ENCODE results near the gene F2R. TPM values are rescaled to one million over a fixed set of nuclear protein-coding genes. Genes with fewer than 3 reads are reported as not detected.
"Not testable (repeated sequence)": the region's sequence is repeated elsewhere in the genome, so short reads cannot be mapped to it uniquely, and the experiment has no call there.

Gene F2R
- total RNA-seq, 1 experiment from 2014 or later, result 6.3 TPM

DNA sequence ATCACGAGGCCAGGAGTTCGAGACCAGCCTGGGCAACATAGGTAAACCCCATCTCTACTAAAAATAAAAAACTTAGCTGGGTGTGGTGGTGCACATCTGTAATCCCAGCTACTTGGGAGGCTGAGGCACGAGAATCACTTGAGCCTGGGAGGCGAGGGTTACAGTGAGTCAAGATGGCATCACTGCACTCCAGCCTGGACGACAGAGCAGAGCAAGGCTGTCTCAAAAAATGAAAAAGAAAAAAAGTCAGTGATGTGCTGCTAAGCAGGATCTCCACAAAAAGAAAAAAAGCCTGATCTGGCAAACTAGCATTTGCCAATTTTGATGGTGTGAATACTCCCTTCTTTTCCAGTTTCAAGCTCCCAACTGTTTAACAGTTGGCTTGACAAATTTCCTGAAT, 21.9 kb downstream of the F2R start:
- Histone ChIP-seq H3K4me3 (ENCODE audit: low read depth, low read length) (no peak overlapping the region), H3K4me1 (peaks cover 13% of the 10 kb centered on the region), H3K9me3 (no peaks in the 10 kb centered on the region), H3K36me3 (ENCODE audit: control insufficient read depth, insufficient read depth, low read length) (no peaks in the 10 kb centered on the region; the same call in 1 of the 2 replicates), H3K27me3 (replicated peaks; ENCODE audit: control insufficient read depth, insufficient read depth, low read length) (no peaks in the 10 kb centered on the region)
- H3K27ac Mint-ChIP-seq (ENCODE audit: unreplicated experiment), result no peak overlapping the region
- H3K9me3 Mint-ChIP-seq (ENCODE audit: unreplicated experiment), result no peaks in the 10 kb centered on the region
- ChIA-PET CTCF (no interaction called here), POLR2A (no interaction called here)
- H3K36me3 Mint-ChIP-seq (ENCODE audit: insufficient read depth, unreplicated experiment), result no peaks in the 10 kb centered on the region
- H3K4me3 Mint-ChIP-seq (ENCODE audit: unreplicated experiment), result no peak overlapping the region
- H3K27me3 Mint-ChIP-seq (ENCODE audit: insufficient read depth, unreplicated experiment), result no peaks in the 10 kb centered on the region
- intact Hi-C loops (cut with micrococcal nuclease; ENCODE audit: unreplicated experiment), result loop anchor here (2.0 kb wide), 1 partner anchor 21 kb away; the partner anchor contains the start of gene F2R
- BruUV-seq (replicated peaks), result no TSS peak
- H3K4me1 Mint-ChIP-seq (ENCODE audit: low read depth, unreplicated experiment), result peaks cover 5% of the 10 kb centered on the region
- no peak for DNase-seq
- TF ChIP-seq, protein P1, sequence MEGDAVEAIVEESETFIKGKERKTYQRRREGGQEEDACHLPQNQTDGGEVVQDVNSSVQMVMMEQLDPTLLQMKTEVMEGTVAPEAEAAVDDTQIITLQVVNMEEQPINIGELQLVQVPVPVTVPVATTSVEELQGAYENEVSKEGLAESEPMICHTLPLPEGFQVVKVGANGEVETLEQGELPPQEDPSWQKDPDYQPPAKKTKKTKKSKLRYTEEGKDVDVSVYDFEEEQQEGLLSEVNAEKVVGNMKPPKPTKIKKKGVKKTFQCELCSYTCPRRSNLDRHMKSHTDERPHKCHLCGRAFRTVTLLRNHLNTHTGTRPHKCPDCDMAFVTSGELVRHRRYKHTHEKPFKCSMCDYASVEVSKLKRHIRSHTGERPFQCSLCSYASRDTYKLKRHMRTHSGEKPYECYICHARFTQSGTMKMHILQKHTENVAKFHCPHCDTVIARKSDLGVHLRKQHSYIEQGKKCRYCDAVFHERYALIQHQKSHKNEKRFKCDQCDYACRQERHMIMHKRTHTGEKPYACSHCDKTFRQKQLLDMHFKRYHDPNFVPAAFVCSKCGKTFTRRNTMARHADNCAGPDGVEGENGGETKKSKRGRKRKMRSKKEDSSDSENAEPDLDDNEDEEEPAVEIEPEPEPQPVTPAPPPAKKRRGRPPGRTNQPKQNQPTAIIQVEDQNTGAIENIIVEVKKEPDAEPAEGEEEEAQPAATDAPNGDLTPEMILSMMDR (IDR thresholded peaks at IDR 0.05; ENCODE audit: insufficient read depth in 1 of 2, low read depth in 1 of 2, low read length in 1 of 2, severe bottlenecking in 1 of 2, unreplicated experiment in 1 of 2), result no peak

DNA sequence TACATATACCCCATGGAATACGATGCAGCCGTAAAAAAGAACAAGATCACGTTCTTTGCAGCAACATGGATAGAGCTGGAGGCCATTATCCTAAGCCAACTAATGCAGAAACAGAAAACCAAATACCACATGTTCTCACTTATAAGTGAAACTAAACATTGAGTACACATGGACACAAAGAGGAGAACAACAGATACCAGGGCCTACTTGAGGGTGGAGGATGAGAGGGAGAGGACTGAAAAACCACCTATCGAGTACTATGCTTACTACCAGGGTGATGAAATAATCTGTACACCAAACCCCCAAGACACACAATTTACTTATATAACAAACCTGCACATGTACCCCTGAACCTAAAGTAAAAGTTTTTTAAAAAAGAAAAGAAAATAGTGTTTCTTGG, 25.6 kb downstream of the F2R start:
- DNase-seq; H3K27me3 ChIP-seq (replicated peaks; ENCODE audit: control insufficient read depth, insufficient read depth, low read length); CTCF ChIA-PET; H3K9me3 ChIP-seq; H3K27me3 Mint-ChIP-seq (ENCODE audit: insufficient read depth, unreplicated experiment); intact Hi-C loops (cut with micrococcal nuclease; ENCODE audit: unreplicated experiment); H3K4me1 Mint-ChIP-seq (ENCODE audit: low read depth, unreplicated experiment); H3K9me3 Mint-ChIP-seq (ENCODE audit: unreplicated experiment); H3K36me3 ChIP-seq (ENCODE audit: control insufficient read depth, insufficient read depth, low read length); BruUV-seq (replicated peaks); POLR2A ChIA-PET; H3K4me3 ChIP-seq (ENCODE audit: low read depth, low read length); H3K27ac Mint-ChIP-seq (ENCODE audit: unreplicated experiment); H3K4me3 Mint-ChIP-seq (ENCODE audit: unreplicated experiment); H3K36me3 Mint-ChIP-seq (ENCODE audit: insufficient read depth, unreplicated experiment): not testable (repeated sequence)
- H3K4me1 ChIP-seq, result peaks cover 15% of the 10 kb centered on the region

DNA sequence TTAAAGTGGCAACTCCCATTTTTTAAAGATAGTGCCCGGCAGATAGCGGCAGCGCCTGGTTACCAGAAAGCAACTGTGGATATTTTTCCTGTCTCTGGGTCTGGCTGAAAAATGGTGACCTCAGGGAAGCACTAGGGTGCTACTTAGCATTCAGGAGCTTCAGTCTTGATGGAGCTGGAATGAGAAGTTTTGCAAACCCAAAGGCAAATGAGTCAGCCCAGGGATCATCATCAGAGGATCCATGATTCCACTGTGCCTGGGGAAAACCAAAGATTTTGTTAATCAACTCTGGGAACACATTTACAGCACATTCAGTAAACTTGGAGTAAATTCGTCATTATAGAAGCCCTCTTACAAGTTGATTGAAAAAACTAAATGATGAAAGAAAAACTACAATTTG, 26.7 kb downstream of the F2R start:
- Histone ChIP-seq H3K9me3 (no peaks in the 10 kb centered on the region), H3K4me1 (peaks cover 15% of the 10 kb centered on the region), H3K36me3 (ENCODE audit: control insufficient read depth, insufficient read depth, low read length) (no peaks in the 10 kb centered on the region; the same call in 1 of the 2 replicates), H3K4me3 (ENCODE audit: low read depth, low read length) (no peak overlapping the region), H3K27me3 (replicated peaks; ENCODE audit: control insufficient read depth, insufficient read depth, low read length) (no peaks in the 10 kb centered on the region)
- ChIA-PET POLR2A (no interaction called here), CTCF (interaction anchor here (0.7 kb wide), 1 partner anchor 261 kb away, joined by 3 read pairs; no protein-coding TSS in a partner anchor)
- Mint-ChIP-seq H3K9me3 (ENCODE audit: unreplicated experiment) (no peaks in the 10 kb centered on the region), H3K4me1 (ENCODE audit: low read depth, unreplicated experiment) (no peaks in the 10 kb centered on the region), H3K27me3 (ENCODE audit: insufficient read depth, unreplicated experiment) (no peaks in the 10 kb centered on the region), H3K36me3 (ENCODE audit: insufficient read depth, unreplicated experiment) (no peaks in the 10 kb centered on the region), H3K4me3 (ENCODE audit: unreplicated experiment) (no peak overlapping the region), H3K27ac (ENCODE audit: unreplicated experiment) (no peak overlapping the region)
- intact Hi-C loops (cut with micrococcal nuclease; ENCODE audit: unreplicated experiment), result no loop called here
- no TSS peak for BruUV-seq (replicated peaks)
- TF ChIP-seq, protein P1 (IDR thresholded peaks at IDR 0.05; ENCODE audit: insufficient read depth in 1 of 2, low read depth in 1 of 2, low read length in 1 of 2, severe bottlenecking in 1 of 2, unreplicated experiment in 1 of 2), result no peak
- DNase-seq, result no peak

DNA sequence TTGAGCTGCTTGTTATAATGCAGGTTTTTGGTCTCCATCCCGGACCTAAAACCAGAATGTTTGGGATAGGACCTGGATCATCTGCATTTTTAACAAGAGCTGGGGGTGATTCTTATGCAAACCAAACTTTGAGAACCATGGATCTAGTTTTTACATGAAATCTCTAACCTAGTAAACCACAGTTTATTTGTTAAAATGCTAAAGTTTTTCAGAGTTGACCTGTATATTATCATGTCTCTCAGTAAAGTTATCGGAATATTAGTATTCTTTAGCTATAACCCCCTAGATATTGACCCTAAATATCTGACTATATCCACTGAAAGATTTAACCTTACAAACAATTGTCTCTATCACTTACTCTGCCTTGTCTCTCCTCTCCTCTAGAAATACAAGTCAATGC, 28.7 kb downstream of the F2R start:
- H3K27ac Mint-ChIP-seq (ENCODE audit: unreplicated experiment), result no peak overlapping the region
- H3K4me1 Mint-ChIP-seq (ENCODE audit: low read depth, unreplicated experiment), result no peaks in the 10 kb centered on the region
- no peak for DNase-seq
- no peaks in the 10 kb centered on the region for H3K36me3 ChIP-seq (ENCODE audit: control insufficient read depth, insufficient read depth, low read length)
- H3K4me3 ChIP-seq (ENCODE audit: low read depth, low read length), result no peak overlapping the region
- H3K36me3 Mint-ChIP-seq (ENCODE audit: insufficient read depth, unreplicated experiment), result no peaks in the 10 kb centered on the region
- H3K9me3 Mint-ChIP-seq (ENCODE audit: unreplicated experiment), result no peaks in the 10 kb centered on the region
- ChIA-PET CTCF (no interaction called here), POLR2A (no interaction called here)
- H3K4me3 Mint-ChIP-seq (ENCODE audit: unreplicated experiment), result no peak overlapping the region
- peaks cover 5% of the 10 kb centered on the region for H3K4me1 ChIP-seq
- intact Hi-C loops (cut with micrococcal nuclease; ENCODE audit: unreplicated experiment), result no loop called here
- TF ChIP-seq, protein P1 (IDR thresholded peaks at IDR 0.05; ENCODE audit: insufficient read depth in 1 of 2, low read depth in 1 of 2, low read length in 1 of 2, severe bottlenecking in 1 of 2, unreplicated experiment in 1 of 2), result no peak
- no peaks in the 10 kb centered on the region for H3K27me3 ChIP-seq (replicated peaks; ENCODE audit: control insufficient read depth, insufficient read depth, low read length)
- no peaks in the 10 kb centered on the region for H3K9me3 ChIP-seq
- BruUV-seq (replicated peaks), result no TSS peak
- no peaks in the 10 kb centered on the region for H3K27me3 Mint-ChIP-seq (ENCODE audit: insufficient read depth, unreplicated experiment)
